Spleen (tissue), 11 donors: Measurements from ENCODE around the gene RPA4. TPM values are rescaled to one million over a fixed set of nuclear protein-coding genes. Genes with fewer than 3 reads are reported as not detected.

Experiments
- DNase-seq: peaks from one replicate; pipeline ENCODE4 v3.0.0-alpha.2; 2020
- H3K27ac ChIP-seq, 8 donors: fragments of 200-600 bp; sonication (generic) in 7 of 8; 1 replicate in 4 of 8; 2 replicates in 4 of 8; pipeline versions ENCODE4 v1.5.0 to v1.8.0; 2016 to 2021; ENCODE audit warnings: inconsistent platforms in 4 of 8, mild to moderate bottlenecking in 4 of 8, moderate library complexity in 1 of 8
- H3K27me3 ChIP-seq, 7 donors: fragments of 200-600 bp; sonication (generic) in 6 of 7; replicated peaks in 1 of 7; 1 replicate in 4 of 7; 2 replicates in 3 of 7; pipeline versions ENCODE4 v1.5.0 to v1.8.0; 2016 to 2021; ENCODE audit warnings: inconsistent platforms in 3 of 7, mild to moderate bottlenecking in 1 of 7
- H3K36me3 ChIP-seq, 6 donors: fragments of 200-600 bp; sonication (generic) in 5 of 6; 1 replicate in 4 of 6; 2 replicates in 2 of 6; pipeline versions ENCODE4 v1.5.0 to v1.8.0; 2016 to 2021; ENCODE audit warnings: inconsistent platforms in 2 of 6
- H3K4me1 ChIP-seq, 6 donors: fragments of 200-600 bp; sonication (generic) in 5 of 6; 1 replicate in 3 of 6; 2 replicates in 3 of 6; pipeline versions ENCODE4 v1.5.0 to v1.8.0; 2016 to 2021; ENCODE audit warnings: inconsistent platforms in 3 of 6
- H3K4me3 ChIP-seq, 8 donors: fragments of 200-600 bp; sonication (generic) in 7 of 8; 1 replicate in 4 of 8; 2 replicates in 4 of 8; pipeline versions ENCODE4 v1.5.0 to v1.8.0; 2016 to 2021; ENCODE audit warnings: inconsistent platforms in 4 of 8, mild to moderate bottlenecking in 4 of 8, moderate library complexity in 2 of 8
- H3K9me3 ChIP-seq, 8 donors: fragments of 200-600 bp; sonication (generic) in 7 of 8; 1 replicate in 4 of 8; 2 replicates in 4 of 8; pipeline versions ENCODE4 v1.5.0 to v1.8.0; 2016 to 2021; ENCODE audit warnings: inconsistent platforms in 4 of 8
- POLR2A ChIP-seq, 3 donors: fragments of 450-650 bp; IDR thresholded peaks; one replicate each; pipeline ENCODE4 v1.5.1; 2017; ENCODE audit warnings: antibody characterized with exemption in 3 of 3, mild to moderate bottlenecking in 1 of 3
- POLR2AphosphoS5 ChIP-seq, 3 donors: sonication (generic); formaldehyde crosslinking; IDR thresholded peaks; one replicate each; pipeline ENCODE4 v1.5.1; 2017; ENCODE audit warnings: antibody characterized with exemption in 3 of 3
- WGBS, 5 donors: extraction: QIAGEN DNeasy Blood & Tissue Kit in 3 of 5; methylation state at CpG; one replicate each; pipeline versions ENCODE4 v1.1.5 to v1.1.7; 2013 to 2018; 5-methylcytosine and 5-hydroxymethylcytosine counted together
- intact Hi-C: fragments of 100-400 bp; cut with DNase I; formaldehyde crosslinking; loops from one replicate; pipeline ENCODE4 v1.15.0; 2023; ENCODE audit warnings: low total_unique reads
- polyA plus RNA-seq, 3 donors: library from polyadenylated mRNA; stranded (reverse); fragments of 200-250 nt; gene quantifications; one replicate each; pipeline ENCODE4 v1.2.1, GENCODE V29; 2013
- total RNA-seq, 7 donors: library from RNA; depleted of rRNA in 3 of 7; stranded (reverse); fragments of >200 nt in 3 of 7; fragmentation: NEBNext Ultra II Directional in 4 of 7; extraction: Animal tissue kit (Norgen Biotek cat#: 25700) in 4 of 7; gene quantifications; one replicate each; pipeline versions ENCODE4 v1.1.0 to v1.2.1, GENCODE V29; 2016 to 2021
- TF ChIP-seq, protein P1 (sequence below), 11 experiments: fragments of 200-600 bp in 7 of 11; fragments of 450-650 bp in 4 of 11; sonication (generic) in 4 of 11; IDR thresholded peaks in 8 of 11; conservative IDR thresholded peaks in 3 of 11; 1 replicate in 7 of 11; 2 replicates in 4 of 11; pipeline versions ENCODE4 v1.4.0 to v1.8.0; 2016 to 2021; ENCODE audit warnings: antibody characterized with exemption in 11 of 11, inconsistent platforms in 4 of 11, mild to moderate bottlenecking in 1 of 11
- donor health status: healthy with polysubstance abuse.
- donor health status: DM: no; HTN: no; CAD: no; lungs with moderate emphysema.
- donor health status: DM: no; HTN: no; CAD: no.
- donor health status: Bipolar disorder and iron deficiency.
- donor health status: healthy.
- donor health status: DM: no; HTN: no; CAD: no.
- donor health status: DM: yes; HTN: yes; CAD: no.

Gene RPA4
- total and polyA plus RNA-seq, 10 donors, result 0.06 to 5.9 (median 1.3) TPM

DNA sequence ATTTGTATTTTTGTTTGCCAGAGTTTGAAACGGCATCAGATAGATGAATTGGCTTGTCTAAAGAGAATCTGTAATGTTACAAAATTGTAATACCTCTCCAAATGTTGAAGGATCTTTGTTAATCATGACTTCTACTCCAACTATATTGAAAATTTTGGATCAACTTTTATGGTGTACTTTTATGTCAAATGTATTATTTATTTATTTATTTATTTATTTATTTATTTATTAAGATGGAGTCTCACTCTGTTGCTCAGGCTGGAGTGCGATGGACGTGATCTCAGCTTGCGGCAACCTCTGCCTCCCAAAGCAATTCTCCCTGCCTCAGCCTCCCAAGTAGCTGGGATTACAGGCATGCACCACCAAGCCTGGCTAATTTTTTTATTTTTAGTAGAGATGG is 36.0 kb downstream of the RPA4 start:
- intact Hi-C loops, result no loop called here
- H3K27ac ChIP-seq, result no peak overlapping the region
- WGBS, 5 donors, result 90 to 99% (median 96%) methylated on average over 4 of the region's 4 CpGs
- no peaks in the 10 kb centered on the region for H3K27me3 ChIP-seq
- peaks cover 0 to 4% (median 0%) of the 10 kb centered on the region in 6 donors for H3K36me3 ChIP-seq
- no peaks in the 10 kb centered on the region for H3K4me1 ChIP-seq
- TF ChIP-seq POLR2AphosphoS5 (IDR thresholded peaks at IDR 0.05), result no peak
- TF ChIP-seq, protein P1, sequence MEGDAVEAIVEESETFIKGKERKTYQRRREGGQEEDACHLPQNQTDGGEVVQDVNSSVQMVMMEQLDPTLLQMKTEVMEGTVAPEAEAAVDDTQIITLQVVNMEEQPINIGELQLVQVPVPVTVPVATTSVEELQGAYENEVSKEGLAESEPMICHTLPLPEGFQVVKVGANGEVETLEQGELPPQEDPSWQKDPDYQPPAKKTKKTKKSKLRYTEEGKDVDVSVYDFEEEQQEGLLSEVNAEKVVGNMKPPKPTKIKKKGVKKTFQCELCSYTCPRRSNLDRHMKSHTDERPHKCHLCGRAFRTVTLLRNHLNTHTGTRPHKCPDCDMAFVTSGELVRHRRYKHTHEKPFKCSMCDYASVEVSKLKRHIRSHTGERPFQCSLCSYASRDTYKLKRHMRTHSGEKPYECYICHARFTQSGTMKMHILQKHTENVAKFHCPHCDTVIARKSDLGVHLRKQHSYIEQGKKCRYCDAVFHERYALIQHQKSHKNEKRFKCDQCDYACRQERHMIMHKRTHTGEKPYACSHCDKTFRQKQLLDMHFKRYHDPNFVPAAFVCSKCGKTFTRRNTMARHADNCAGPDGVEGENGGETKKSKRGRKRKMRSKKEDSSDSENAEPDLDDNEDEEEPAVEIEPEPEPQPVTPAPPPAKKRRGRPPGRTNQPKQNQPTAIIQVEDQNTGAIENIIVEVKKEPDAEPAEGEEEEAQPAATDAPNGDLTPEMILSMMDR (IDR thresholded peaks at IDR 0.05 in 8 of 11, conservative IDR thresholded peaks at IDR 0.05 in 3 of 11), result no peak
- no peak for TF ChIP-seq POLR2A (IDR thresholded peaks at IDR 0.05)
- H3K4me3 ChIP-seq, result no peak overlapping the region
- H3K9me3 ChIP-seq, result no peaks in the 10 kb centered on the region
- no peak for DNase-seq

DNA sequence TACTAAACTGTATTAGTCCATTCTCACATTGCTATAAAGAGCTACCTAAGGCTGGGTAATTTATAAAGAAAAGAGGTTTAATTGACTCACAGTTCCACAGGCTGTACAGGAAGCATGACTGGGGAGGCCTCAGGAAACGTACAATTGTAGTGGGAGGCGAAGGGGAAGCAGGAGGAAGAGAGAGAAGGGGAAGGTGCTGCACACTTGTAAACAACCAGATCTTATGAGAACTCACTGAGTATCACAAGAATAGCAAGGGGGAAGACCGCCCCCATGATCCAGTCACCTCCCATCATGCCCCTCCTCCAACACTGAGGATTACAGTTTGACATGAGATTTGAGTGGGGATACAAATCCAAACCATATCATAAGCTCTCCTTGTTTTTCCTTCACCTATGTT is 40.9 kb downstream of the RPA4 start:
- no peaks in the 10 kb centered on the region for H3K36me3 ChIP-seq
- H3K27me3 ChIP-seq, result no peaks in the 10 kb centered on the region
- no peak overlapping the region for H3K4me3 ChIP-seq
- no peaks in the 10 kb centered on the region for H3K4me1 ChIP-seq
- H3K9me3 ChIP-seq, result no peaks in the 10 kb centered on the region
- no peak overlapping the region for H3K27ac ChIP-seq
- WGBS, 5 donors, result 38 to 77% (median 59%) methylated on average over 3 of the region's 3 CpGs
- TF ChIP-seq POLR2AphosphoS5 (IDR thresholded peaks at IDR 0.05), result no peak
- TF ChIP-seq POLR2A (IDR thresholded peaks at IDR 0.05), result no peak
- TF ChIP-seq, protein P1 (IDR thresholded peaks at IDR 0.05 in 8 of 11, conservative IDR thresholded peaks at IDR 0.05 in 3 of 11), result no peak
- intact Hi-C loops, result no loop called here
- no peak for DNase-seq

DNA sequence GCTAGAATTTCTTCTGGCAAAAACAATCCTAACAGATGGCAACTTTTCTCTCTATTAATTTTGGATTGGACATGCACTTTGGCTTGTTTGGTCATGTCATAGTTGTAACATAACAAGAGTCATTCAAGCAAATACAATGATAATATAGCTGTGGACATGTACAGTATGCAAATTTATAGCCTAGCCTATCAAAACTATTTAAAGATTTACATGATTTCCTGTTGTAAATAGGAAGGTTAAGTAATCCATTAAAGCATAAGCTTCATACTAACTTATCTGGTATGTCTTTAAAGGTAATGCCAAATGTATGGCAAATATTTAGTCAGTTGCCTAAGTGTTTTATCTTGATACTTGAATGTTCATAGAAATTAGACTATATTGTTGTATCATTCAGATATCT is 45.3 kb downstream of the RPA4 start:
- no peak for DNase-seq
- Histone ChIP-seq H3K4me3 (no peak overlapping the region), H3K36me3 (no peaks in the 10 kb centered on the region), H3K9me3 (no peaks in the 10 kb centered on the region), H3K27me3 (no peaks in the 10 kb centered on the region), H3K4me1 (no peaks in the 10 kb centered on the region), H3K27ac (no peak overlapping the region)
- TF ChIP-seq POLR2AphosphoS5 (IDR thresholded peaks at IDR 0.05) (no peak), POLR2A (IDR thresholded peaks at IDR 0.05) (no peak)
- TF ChIP-seq, protein P1 (IDR thresholded peaks at IDR 0.05 in 8 of 11, conservative IDR thresholded peaks at IDR 0.05 in 3 of 11), result no peak
- intact Hi-C loops, result no loop called here

Other genes starting within 250 kb of the RPA4 start
- gene DIAPH2, start 199.1 kb upstream of the RPA4 start, total RNA-seq, result 10 to 100 TPM; 15.8 to 32.1 (median 19.8) TPM
- gene DIAPH2, start 199.1 kb upstream of the RPA4 start, polyA plus RNA-seq, result 1 to 10 TPM; 2.5 to 3.8 (median 2.8) TPM